Right hindlimb (tissue), 1 donor: ENCODE measurements around the gene SAFB2.

Experiments used
- DNase-seq: peaks from one replicate; pipeline ENCODE4 v3.0.0-alpha.2; 2018

The SAFB2 gene

DNA sequence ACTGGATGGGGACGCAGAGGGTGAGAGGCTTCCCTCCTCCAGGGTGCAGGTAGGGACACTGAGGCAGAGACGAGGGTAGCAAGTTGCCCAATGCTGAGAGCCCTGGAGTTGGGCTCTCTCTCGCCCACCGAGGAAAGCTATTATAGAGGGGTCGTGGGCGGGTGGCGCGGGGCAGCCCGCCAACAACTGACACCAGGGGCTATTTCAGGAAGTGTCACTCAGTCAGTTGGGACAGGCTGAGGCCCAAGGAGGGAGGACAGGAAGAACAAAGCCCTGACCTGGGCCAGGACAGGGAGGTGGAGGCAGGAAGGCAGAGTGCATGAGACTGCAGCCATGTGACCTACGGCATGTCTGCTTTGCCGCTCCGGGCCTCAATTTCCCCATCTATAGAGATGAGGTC is 84.7 kb downstream of the SAFB2 start:
- no peak for DNase-seq
